BJ (cell line): ENCODE data around the gene UBE2QL1. TPM values are rescaled to one million over a fixed set of nuclear protein-coding genes. Genes with fewer than 3 reads are reported as not detected.

Source experiments
- CTCF ChIA-PET: fragments of 350-600 bp; formaldehyde crosslinking; extraction: SDS; loops from one replicate; lab custom pipeline; 2021; ENCODE audit warnings: antibody characterized with exemption, inconsistent platforms; lab: Yijun Ruan, JAX
- POLR2A ChIA-PET: fragments of 300-600 bp; sonication (Branson Sonifier 250); formaldehyde crosslinking; extraction: SDS; loops from one replicate; lab custom pipeline; 2021; ENCODE audit warnings: antibody characterized with exemption; lab: Charles Lee
- DNase-seq: peaks from one replicate; pipeline ENCODE4 v3.0.0-alpha.2; 2011; ENCODE audit warnings: low read depth
- H3K27me3 ChIP-seq: 2 replicates; pipeline ENCODE4 v1.6.0; 2011; ENCODE audit warnings: low read length; ENCODE audit not compliant: control insufficient read depth, insufficient read depth
- H3K36me3 ChIP-seq: 2 replicates; pipeline ENCODE4 v1.5.1; 2011; ENCODE audit warnings: low read length; ENCODE audit not compliant: control insufficient read depth, insufficient read depth
- H3K4me3 ChIP-seq: 2 replicates; pipeline ENCODE4 v1.5.1; 2011; ENCODE audit warnings: low read depth, mild to moderate bottlenecking, control low read depth, low read length
- polyA plus RNA-seq: library from polyadenylated mRNA; depleted of rRNA; stranded (reverse); fragments of >200 nt; gene quantifications from 2 replicates; pipeline ENCODE4 v1.2.3, GENCODE V29; 2011
- TF ChIP-seq, protein P1 (sequence below): IDR thresholded peaks from 2 replicates; pipeline ENCODE4 v1.5.1; 2011; ENCODE audit warnings: low read depth, mild to moderate bottlenecking, control low read depth, inconsistent platforms, low read length, moderate library complexity; ENCODE audit not compliant: insufficient read depth

The UBE2QL1 gene
- polyA plus RNA-seq, 1 experiment: not detected

DNA sequence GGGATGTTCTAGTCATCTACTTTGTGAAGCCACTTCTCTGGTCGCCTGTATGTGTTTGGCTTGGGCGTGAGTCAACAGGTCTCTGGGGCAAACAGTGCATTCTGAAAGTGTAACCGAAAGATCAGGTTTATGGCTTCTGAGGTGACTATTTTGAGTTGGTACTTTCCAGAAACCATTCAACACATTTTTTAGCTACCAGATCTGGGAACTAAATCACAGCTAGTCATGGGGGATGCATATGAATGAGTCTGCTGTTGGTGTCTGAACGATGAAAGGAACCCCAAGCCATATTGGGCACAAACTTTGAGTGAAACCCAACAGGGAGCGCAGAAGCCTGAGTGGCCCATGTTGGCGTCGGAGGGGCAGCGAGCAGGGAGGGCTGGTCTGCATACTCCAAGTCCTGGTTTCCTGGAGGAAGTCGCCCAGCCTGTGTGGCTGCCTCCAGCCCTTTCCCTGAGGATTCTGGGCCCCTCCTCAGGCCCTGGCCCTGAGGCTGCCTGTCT lies 35.3 kb downstream of the UBE2QL1 start:
- H3K27me3 ChIP-seq: peaks cover 1% of the 10 kb centered on the region; the same call in 1 of the 2 replicates
- POLR2A ChIA-PET: no interaction called here
- TF ChIP-seq, protein P1, sequence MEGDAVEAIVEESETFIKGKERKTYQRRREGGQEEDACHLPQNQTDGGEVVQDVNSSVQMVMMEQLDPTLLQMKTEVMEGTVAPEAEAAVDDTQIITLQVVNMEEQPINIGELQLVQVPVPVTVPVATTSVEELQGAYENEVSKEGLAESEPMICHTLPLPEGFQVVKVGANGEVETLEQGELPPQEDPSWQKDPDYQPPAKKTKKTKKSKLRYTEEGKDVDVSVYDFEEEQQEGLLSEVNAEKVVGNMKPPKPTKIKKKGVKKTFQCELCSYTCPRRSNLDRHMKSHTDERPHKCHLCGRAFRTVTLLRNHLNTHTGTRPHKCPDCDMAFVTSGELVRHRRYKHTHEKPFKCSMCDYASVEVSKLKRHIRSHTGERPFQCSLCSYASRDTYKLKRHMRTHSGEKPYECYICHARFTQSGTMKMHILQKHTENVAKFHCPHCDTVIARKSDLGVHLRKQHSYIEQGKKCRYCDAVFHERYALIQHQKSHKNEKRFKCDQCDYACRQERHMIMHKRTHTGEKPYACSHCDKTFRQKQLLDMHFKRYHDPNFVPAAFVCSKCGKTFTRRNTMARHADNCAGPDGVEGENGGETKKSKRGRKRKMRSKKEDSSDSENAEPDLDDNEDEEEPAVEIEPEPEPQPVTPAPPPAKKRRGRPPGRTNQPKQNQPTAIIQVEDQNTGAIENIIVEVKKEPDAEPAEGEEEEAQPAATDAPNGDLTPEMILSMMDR: no peak
- no peak overlapping the region for H3K4me3 ChIP-seq
- CTCF ChIA-PET: no interaction called here
- no peaks in the 10 kb centered on the region for H3K36me3 ChIP-seq
- DNase-seq: no peak

DNA sequence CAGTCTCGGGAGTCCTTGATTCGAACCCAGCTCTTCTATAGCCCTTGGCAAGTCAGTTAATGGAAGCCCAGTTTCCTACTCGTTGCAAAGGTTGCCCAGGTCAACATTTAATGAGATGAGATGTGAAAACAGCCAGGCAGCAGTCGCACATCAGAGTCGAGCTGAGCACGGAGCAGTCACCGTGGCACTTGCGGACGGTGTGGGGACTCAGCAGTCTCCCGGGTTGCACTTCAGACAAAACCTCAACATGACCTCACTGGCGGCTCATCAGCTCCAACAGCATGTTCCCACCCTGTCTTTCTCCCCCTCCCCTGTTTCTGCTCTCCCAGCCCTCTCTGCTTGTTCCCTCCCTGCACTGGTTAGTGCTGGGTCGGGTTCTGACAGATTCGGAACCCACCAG lies 35.8 kb downstream of the UBE2QL1 start:
- Histone ChIP-seq H3K27me3 (peaks cover 1% of the 10 kb centered on the region; the same call in 1 of the 2 replicates), H3K4me3 (no peak overlapping the region), H3K36me3 (no peaks in the 10 kb centered on the region)
- DNase-seq: no peak
- ChIA-PET POLR2A (no interaction called here), CTCF (no interaction called here)
- TF ChIP-seq, protein P1: no peak

DNA sequence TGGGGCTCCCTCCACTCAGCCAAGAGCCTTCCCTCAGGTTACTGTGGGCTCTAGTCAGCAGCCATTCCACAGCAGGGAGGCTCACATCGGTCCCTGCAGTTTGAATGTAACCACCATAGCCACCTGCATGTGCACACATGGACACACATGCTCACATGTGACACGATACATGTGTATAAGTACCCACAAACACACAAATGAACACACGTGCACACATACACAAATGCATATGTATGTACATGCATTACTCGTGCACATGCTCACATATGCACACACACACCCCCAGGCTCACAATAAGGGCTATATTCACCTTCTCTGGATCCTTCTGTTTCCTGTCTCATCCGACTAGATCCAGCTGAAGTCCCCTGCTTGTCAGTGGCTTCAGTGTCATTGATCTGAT lies 36.2 kb downstream of the UBE2QL1 start:
- Histone ChIP-seq H3K27me3 (peaks cover 1% of the 10 kb centered on the region; the same call in 1 of the 2 replicates), H3K4me3 (no peak overlapping the region), H3K36me3 (no peaks in the 10 kb centered on the region)
- CTCF ChIA-PET: interaction anchor here (1.0 kb wide), 1 partner anchor 68 kb away, joined by 3 read pairs; no protein-coding TSS in a partner anchor
- TF ChIP-seq, protein P1: no peak
- POLR2A ChIA-PET: no interaction called here
- no peak for DNase-seq

GRCh38 chr5:6485441-6485840 lies 36.8 kb downstream of the UBE2QL1 start:
- no peak overlapping the region for H3K4me3 ChIP-seq
- TF ChIP-seq, protein P1: no peak
- H3K27me3 ChIP-seq: peaks cover 1% of the 10 kb centered on the region; the same call in 1 of the 2 replicates
- H3K36me3 ChIP-seq: no peaks in the 10 kb centered on the region
- CTCF ChIA-PET: interaction anchor here (1.0 kb wide), 1 partner anchor 67 kb away, joined by 3 read pairs; no protein-coding TSS in a partner anchor
- POLR2A ChIA-PET: no interaction called here
- no peak for DNase-seq

- Histone ChIP-seq H3K4me3 (no peak overlapping the region), H3K36me3 (no peaks in the 10 kb centered on the region), H3K27me3 (peaks cover 1% of the 10 kb centered on the region; the same call in 1 of the 2 replicates)
- CTCF ChIA-PET: interaction anchor here (1.0 kb wide), 1 partner anchor 67 kb away, joined by 3 read pairs; no protein-coding TSS in a partner anchor
- TF ChIP-seq, protein P1: no peak
- DNase-seq: no peak
- POLR2A ChIA-PET: no interaction called here
These were observed 37.4 kb downstream of the UBE2QL1 start for GRCh38 chr5:6486074-6486473.
